HG03520 (cell line): Measurements from ENCODE around the gene C14orf180.
"Not testable (repeated sequence)": the region's sequence is repeated elsewhere in the genome, so short reads cannot be mapped to it uniquely, and the experiment has no call there.

ENCODE experiments used
- ATAC-seq: cut with Tn5 transposase; IDR thresholded peaks from one replicate; pipeline ENCODE4 v1.9.1; 2021; ENCODE audit warnings: mild to moderate bottlenecking, moderate library complexity; ENCODE audit not compliant: unreplicated experiment

The C14orf180 gene

GRCh38 chr14:104604458-104605449 lies 25.2 kb downstream of the C14orf180 start, which contains the start of gene TMEM179:
TMEM179 (minus strand) TSS chr14:104604772; CDS start chr14:104604741, 31 bp downstream.
- no peak for ATAC-seq

GRCh38 chr14:104609666-104610065 lies 30.1 kb downstream of the C14orf180 start:
- ATAC-seq: no peak

GRCh38 chr14:104610749-104611310 lies 31.3 kb downstream of the C14orf180 start:
- ATAC-seq: no peak

DNA sequence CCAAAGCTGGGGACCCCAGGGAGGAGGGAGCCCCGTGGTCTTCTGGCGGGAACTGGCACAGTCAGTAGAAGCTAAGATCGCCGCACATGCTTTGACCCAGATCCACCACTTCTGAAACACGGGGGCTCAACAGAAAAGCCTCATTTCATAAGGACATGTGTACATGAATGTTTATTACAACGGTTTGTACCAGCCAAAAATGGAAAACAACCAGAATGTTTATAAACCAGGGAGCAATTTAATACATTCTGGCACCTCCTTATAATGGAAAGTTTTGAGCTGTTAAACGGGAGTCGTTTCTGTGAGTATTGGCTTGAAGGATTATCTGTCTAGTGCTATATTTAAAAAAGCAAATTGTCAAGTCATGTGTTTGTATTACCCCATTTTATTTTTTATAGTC lies 32.3 kb downstream of the C14orf180 start:
- ATAC-seq: no peak

- no peak for ATAC-seq
Measured at GRCh38 chr14:104614126-104614812, 34.7 kb downstream of the C14orf180 start.

DNA sequence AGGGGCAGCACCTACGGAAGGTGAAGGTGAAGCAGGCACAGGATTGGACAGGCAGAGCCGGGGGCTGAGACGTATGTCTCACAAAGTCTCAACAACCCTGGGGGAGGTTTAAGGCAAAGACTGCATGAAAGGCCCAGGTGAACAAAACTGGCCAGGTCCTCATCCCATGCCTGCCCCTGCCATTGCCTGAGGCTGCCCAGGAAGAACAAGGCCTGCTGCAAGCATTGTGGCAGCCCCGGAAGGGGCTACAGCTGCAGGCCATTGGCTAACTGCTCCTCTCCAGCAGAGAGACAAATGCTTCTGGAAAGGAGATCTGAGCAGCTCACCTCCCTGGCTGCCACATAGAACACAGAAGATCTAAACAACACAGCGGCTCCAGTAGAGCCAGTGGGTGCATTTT lies 45.4 kb downstream of the C14orf180 start:
- ATAC-seq: no peak

DNA sequence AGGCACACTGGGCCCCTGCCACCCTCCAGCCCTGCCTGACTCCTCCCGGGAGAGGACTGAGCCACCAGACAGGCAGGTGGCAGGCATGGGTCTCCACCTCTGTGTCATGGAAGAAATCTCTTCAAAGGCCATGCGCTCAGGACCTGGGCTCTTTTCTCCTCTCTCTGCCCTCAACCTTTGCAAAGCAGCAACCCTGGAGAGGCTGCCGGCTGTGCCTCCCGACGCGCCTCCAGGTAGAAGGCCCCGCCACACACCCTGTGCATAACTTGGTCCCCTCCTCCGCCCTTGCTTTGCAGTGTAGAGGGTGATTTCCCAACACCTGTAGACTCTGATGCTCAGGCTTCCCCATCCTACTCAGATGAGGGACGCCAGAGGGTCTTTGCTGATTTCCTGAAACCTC lies 53.2 kb downstream of the C14orf180 start:
- ATAC-seq: no peak

DNA sequence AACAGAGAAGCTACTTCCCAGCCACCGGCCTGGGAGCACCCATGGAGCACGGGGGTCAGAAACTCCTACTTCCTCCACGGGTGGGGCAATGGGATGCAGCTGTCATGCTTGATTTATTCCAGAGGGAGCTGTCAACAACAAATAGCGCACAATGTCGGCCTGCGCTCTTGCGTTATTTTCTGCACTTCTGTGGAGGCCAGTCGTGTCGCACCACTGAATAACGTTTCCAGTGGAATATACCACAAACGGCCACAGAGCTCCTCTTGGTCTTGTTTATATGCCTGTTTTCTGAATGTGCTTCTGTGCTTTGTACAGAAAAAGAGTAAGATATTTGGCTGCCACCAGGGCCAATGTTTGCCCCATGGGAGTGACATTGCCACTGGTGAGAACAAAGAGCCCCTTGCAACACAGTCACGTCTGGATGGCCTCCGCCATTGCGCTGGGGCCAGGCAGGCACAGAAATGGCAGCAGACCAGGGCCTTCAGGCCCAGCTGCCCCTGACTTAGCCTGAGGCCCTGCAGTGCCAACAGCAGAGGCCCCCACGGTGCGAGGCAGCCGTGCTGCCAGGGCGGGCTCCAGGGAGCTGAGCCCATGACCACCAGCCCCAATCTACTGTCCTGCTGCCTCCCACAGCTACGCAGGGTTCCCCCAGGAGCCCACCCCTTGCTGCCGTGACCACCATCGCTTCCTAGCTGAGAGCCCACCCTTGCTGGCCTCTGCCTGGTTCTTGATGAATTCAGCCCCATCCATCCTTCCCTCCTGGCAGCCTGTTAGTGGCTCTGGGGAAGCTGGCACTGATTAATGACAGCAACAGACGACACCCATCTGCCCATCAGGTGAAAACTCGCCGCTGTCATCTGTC lies 53.9 kb downstream of the C14orf180 start:
- ATAC-seq: no peak

DNA sequence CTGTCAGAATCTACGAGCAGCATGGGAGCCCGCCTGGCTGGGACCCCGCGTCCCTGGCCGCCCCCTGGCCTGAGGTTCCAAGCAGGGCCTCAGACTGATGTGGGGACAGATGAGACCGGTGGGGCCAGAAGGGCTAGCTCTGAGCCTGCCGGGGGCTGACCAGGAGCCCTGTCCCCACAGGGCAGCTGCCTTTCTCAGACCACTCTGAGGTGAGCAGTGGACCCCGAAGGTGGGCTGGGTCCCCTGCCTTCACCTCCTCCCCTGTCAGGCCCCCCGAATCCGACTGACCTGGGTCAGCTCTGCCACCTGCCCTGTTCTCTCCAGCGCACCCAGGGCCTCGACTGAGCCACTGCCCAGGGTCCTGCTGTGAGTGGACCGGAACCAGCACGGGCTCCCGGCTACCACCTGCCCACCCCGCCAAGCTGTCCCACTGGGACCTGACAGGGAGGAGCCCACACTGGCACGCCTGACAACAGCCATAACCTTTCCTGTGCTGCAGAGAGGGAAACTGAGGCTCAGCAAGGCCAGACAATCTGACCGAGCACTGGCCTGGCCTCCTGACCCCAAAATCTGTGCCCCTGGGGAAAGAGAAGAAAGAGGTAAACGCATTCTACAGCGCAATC lies 54.7 kb downstream of the C14orf180 start:
- no peak for ATAC-seq

DNA sequence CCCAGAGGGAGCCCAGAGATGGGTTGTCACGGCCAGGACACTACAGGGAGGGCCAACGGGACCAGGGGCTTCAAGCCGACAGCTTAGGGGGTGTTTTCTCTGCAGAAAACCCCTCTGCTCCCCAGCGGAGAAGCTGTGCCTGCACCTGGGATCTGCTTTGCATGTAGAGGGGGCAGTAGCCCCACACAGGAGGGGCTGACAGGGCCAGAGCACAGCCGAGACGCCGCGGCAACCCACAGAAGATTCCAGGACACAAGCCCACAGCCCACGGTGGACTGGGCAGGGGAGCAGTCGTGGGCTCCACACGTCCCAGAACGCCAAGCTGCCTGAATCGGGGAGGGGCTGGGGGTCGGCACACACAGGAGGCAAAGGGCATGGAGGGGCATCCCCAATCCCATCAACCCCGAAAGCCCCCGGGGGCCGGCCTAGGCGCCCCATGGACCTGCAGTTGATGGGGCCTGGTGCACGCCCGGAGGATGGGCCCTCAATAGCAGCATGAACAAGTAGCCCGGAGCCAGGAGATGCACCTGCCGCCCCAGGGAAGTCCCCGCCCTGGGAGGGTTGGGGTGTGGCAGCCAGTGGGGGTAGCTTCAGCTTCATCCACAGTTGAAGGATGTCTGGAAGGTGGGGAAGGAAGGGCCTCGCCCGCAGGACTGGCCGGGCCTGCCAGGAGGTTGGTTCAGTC lies 55.5 kb downstream of the C14orf180 start:
- ATAC-seq: no peak

DNA sequence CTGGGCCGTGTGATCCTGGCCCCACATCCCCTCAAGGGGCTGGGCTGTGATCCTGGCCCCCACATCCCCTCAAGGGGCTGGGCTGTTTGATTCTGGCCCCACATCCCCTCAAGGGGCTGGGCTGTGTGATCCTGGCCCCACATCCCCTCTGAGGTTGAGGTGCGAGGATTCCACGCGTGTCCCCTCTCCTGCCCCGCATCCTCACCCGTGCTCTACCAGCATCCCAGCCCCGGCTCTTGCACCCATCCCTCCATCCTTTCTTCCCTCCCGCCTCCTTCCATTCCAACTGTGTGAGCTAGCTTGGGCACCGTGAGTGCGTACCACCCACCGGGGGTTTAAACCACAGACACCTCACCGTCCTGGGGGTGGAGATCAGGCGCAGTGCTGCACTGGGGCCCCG lies 56.2 kb downstream of the C14orf180 start:
- ATAC-seq: no peak

- no peak for ATAC-seq
Measured at GRCh38 chr14:104636131-104636530, 56.6 kb downstream of the C14orf180 start.

- ATAC-seq: not testable (repeated sequence)
Measured at GRCh38 chr14:104636846-104637545, 57.4 kb downstream of the C14orf180 start.

DNA sequence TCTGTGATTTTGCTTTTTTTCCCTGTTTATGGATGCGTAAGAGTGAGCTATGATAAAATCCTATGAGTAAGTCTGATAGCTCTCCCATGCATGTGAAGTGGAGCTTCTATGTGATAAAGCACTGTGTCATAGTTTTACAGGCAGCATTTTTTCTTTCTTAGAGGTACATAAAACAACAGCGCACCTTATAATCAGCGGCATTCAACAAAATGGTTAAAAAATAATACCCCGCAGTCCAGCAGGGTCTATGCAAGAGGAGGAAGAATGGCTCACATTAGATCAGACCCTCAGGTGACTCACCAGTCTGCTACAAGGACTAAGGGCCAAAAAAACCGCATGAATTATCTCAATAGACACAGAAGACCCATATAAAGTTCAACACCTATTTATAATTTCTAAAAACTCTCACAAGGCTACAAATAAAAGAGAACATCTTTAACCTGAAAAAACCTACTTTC lies 58.0 kb downstream of the C14orf180 start:
- no peak for ATAC-seq

DNA sequence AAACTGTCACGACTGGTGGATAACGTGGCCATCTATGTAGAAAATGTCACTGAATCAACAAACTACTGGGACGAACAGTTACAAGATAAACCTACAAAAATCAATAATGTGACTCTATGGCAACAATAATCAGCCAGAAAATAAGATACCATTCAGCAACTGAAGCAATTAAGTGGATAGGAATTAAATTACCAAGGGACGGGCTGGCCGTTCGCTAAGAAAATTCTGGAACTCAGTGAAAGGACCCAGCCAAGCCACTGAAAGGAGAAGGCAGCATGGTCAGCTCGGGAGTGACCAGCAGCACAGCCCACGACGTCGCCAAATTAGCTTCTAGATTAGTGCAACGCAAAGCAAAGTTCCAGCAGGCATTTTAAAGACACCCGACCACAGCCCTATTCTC lies 58.6 kb downstream of the C14orf180 start:
- ATAC-seq: no peak

DNA sequence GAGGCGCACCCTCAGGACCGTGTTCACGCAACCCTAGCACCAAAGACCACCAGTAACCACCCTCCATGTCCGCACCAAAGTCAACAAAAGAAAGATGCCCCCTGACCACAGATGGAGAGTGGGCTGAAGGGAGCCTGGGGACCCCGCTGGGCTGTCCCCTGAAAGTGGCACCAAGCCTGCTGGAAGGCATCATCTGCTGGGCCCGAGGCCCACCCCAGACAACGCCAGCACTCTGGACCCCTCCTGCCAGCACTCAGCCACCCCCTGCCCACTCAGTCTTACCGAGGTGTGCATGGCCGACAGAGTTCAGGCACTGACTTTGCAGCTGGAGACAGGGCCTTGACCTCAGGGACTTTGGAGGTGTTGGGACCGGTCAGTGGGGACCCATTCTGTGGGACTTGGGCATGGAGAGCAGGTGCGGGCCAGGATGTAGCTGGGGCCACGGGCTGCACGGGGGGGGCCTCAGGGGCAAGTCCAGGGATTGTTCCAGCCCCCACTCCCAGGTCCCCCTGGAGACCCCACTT lies 59.4 kb downstream of the C14orf180 start:
- ATAC-seq: no peak

- ATAC-seq: no peak
Measured at GRCh38 chr14:104639471-104639870, 59.9 kb downstream of the C14orf180 start.
